Nasal cavity respiratory epithelium epithelial cell of viscerocranial mucosa (primary cell): Measurements from ENCODE around the gene OR13C9. TPM values are rescaled to one million over a fixed set of nuclear protein-coding genes. Genes with fewer than 3 reads are reported as not detected.

Experiments
- total RNA-seq: library from RNA; depleted of rRNA; stranded (reverse); fragments of >200 nt; gene quantifications from 2 replicates; pipeline ENCODE4 v1.2.3, GENCODE V29; 2014

Gene OR13C9
- total RNA-seq: not detected in 2 replicates

GRCh38 chr9:104618104-104618503, at the start of gene OR13C9:
Gene OR13C9, minus strand, starts transcription at chr9:104618204. Its CDS starts 0 bp downstream, at chr9:104618204.

GRCh38 chr9:104605527-104605926, 12.5 kb downstream of the OR13C9 start, which contains the start of gene OR13C2:
Gene OR13C2, minus strand, starts transcription at chr9:104605627. Its CDS starts 0 bp downstream, at chr9:104605627.

GRCh38 chr9:104599313-104599712, 18.7 kb downstream of the OR13C9 start, which contains the start of gene OR13C5:
Gene OR13C5, minus strand, starts transcription at chr9:104599413. Its CDS starts 0 bp downstream, at chr9:104599413.

GRCh38 chr9:104568868-104569267, 49.1 kb downstream of the OR13C9 start, which contains the start of gene OR13C8:
Gene OR13C8, plus strand, starts transcription at chr9:104569168. Its CDS starts 0 bp downstream, at chr9:104569168.

Other genes with a start within 250 kb of the OR13C9 start
- gene OR13F1, start 113.9 kb downstream of the OR13C9 start, total RNA-seq: not detected in 2 replicates
- gene OR13C4, start 91.0 kb downstream of the OR13C9 start, total RNA-seq: not detected in 2 replicates
- gene OR13C3, start 81.3 kb downstream of the OR13C9 start, total RNA-seq: not detected in 2 replicates
- gene OR13C8, start 49.0 kb downstream of the OR13C9 start, total RNA-seq: not detected in 2 replicates
- gene OR13C5, start 18.8 kb downstream of the OR13C9 start, total RNA-seq: not detected in 2 replicates
- not detected in 2 replicates for gene OR13C2, start 12.6 kb downstream of the OR13C9 start, total RNA-seq
- not detected in 2 replicates for gene OR13D1, start 76.3 kb upstream of the OR13C9 start, total RNA-seq
- 17.4 and 24.9 TPM in 2 replicates for gene NIPSNAP3A, start 129.5 kb upstream of the OR13C9 start, total RNA-seq
- under 0.01 and 0.43 TPM in 2 replicates for gene NIPSNAP3B, start 145.9 kb upstream of the OR13C9 start, total RNA-seq